Stomach (tissue), 4 donors: ENCODE measurements around the gene ADNP.

ENCODE experiments used
- EP300 ChIP-seq: sonication (generic); formaldehyde crosslinking; IDR thresholded peaks from one replicate; pipeline ENCODE4 v1.6.1; 2017; ENCODE audit warnings: antibody characterized with exemption
- TF ChIP-seq, protein P1 (sequence below), 7 experiments: fragments of 450-650 bp in 4 of 7; fragments of 200-600 bp in 3 of 7; sonication (generic) in 3 of 7; IDR thresholded peaks; one replicate each; pipeline ENCODE4 v1.5.1; 2016 to 2019; ENCODE audit warnings: antibody characterized with exemption in 7 of 7, control low read depth in 2 of 7, mild to moderate bottlenecking in 1 of 7

DNA sequence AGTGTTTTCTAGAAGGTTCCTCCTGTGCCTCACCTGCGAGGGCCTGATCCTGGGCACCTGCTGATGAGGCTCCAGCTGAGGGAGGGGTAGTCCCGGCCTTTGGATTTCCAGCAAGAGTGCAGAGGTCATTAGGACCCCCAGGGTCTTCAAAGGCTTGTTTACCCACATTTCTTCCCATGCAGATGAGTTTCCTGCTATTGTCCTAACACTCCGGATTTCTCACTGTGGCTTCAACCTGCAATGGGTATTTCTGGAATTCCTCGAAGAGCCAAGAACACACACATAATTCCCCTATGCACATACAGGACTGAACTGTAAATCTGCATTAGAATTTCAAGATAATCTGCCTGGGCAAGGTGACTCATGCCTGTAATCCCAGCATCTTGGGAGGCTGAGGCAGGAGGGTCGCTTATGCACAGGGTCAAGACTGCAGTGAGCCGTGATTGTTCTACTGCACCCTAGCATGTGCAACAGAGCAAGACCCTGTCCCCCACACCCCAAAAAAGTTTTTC is 53.9 kb downstream of the ADNP start:
- TF ChIP-seq, protein P1, sequence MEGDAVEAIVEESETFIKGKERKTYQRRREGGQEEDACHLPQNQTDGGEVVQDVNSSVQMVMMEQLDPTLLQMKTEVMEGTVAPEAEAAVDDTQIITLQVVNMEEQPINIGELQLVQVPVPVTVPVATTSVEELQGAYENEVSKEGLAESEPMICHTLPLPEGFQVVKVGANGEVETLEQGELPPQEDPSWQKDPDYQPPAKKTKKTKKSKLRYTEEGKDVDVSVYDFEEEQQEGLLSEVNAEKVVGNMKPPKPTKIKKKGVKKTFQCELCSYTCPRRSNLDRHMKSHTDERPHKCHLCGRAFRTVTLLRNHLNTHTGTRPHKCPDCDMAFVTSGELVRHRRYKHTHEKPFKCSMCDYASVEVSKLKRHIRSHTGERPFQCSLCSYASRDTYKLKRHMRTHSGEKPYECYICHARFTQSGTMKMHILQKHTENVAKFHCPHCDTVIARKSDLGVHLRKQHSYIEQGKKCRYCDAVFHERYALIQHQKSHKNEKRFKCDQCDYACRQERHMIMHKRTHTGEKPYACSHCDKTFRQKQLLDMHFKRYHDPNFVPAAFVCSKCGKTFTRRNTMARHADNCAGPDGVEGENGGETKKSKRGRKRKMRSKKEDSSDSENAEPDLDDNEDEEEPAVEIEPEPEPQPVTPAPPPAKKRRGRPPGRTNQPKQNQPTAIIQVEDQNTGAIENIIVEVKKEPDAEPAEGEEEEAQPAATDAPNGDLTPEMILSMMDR (IDR thresholded peaks at IDR 0.05): no peak
- TF ChIP-seq EP300: no peak
